GM12875 (cell line): ENCODE data around the gene PRKAB1.

Experiments
- H3K4me3 ChIP-seq: one replicate; pipeline ENCODE4 v1.5.1; 2011; ENCODE audit warnings: low read depth, low read length, control low read depth
- CTCF ChIP-seq: IDR thresholded peaks from 2 replicates; pipeline ENCODE4 v1.5.1; 2011; ENCODE audit warnings: low read depth, mild to moderate bottlenecking, control low read depth, inconsistent platforms, low read length, moderate library complexity, borderline replicate concordance; ENCODE audit not compliant: insufficient read depth

The PRKAB1 gene

GRCh38 chr12:119630223-119630780 lies 37.6 kb upstream of the PRKAB1 start:
- H3K4me3 ChIP-seq = no peak overlapping the region
- no peak for TF ChIP-seq CTCF

GRCh38 chr12:119630962-119631550 lies 36.9 kb upstream of the PRKAB1 start:
- no peak overlapping the region for H3K4me3 ChIP-seq
- TF ChIP-seq CTCF = no peak

- no peak overlapping the region for H3K4me3 ChIP-seq
- no peak for TF ChIP-seq CTCF
These were observed 35.8 kb upstream of the PRKAB1 start for GRCh38 chr12:119631930-119632678.

GRCh38 chr12:119634743-119635142 lies 33.2 kb upstream of the PRKAB1 start:
- TF ChIP-seq CTCF = no peak
- H3K4me3 ChIP-seq = no peak overlapping the region

- H3K4me3 ChIP-seq = no peak overlapping the region
- TF ChIP-seq CTCF = peak; percentile 30; the same call in 1 of the 2 replicates
These were observed 24.9 kb upstream of the PRKAB1 start for GRCh38 chr12:119642986-119643385.

- no peak overlapping the region for H3K4me3 ChIP-seq
- no peak for TF ChIP-seq CTCF
These were observed 23.0 kb upstream of the PRKAB1 start for GRCh38 chr12:119644930-119645329.
